SH-SY5Y (cell line): ENCODE results near the gene METTL24.

Experiments used
- GATA2 ChIP-seq: IDR thresholded peaks from 2 replicates; pipeline ENCODE4 v1.6.1; 2011; ENCODE audit warnings: mild to moderate bottlenecking, low read depth, low read length
- GATA3 ChIP-seq: IDR thresholded peaks from 2 replicates; pipeline ENCODE4 v1.6.1; 2011; ENCODE audit warnings: low read depth, mild to moderate bottlenecking, low read length, moderate library complexity

- no peak for TF ChIP-seq GATA2
- no peak for TF ChIP-seq GATA3
These were observed 92.9 kb downstream of the METTL24 start for GRCh38 chr6:110265273-110265672.
